ENCODE results near the gene PID1. TPM values are rescaled to one million over a fixed set of nuclear protein-coding genes. Genes with fewer than 3 reads are reported as not detected.

PID1 gene
- total and polyA plus RNA-seq, 4 donors = 13.3 to 52.0 (median 45.7) TPM

- no peak for TF ChIP-seq ZBTB33 (IDR thresholded peaks at IDR 0.05)
- TF ChIP-seq HNF4G (IDR thresholded peaks at IDR 0.05) = no peak
- TF ChIP-seq FOXA1 (IDR thresholded peaks at IDR 0.05) = no peak
- no peak for TF ChIP-seq JUND (IDR thresholded peaks at IDR 0.05)
Observed at GRCh38 chr2:229268626-229269025, 2.5 kb downstream of the PID1 start (continued).

GRCh38 chr2:229267080-229267479 lies 4.0 kb downstream of the PID1 start:
- H3K4me3 ChIP-seq (ENCODE audit: low read depth in 1 of 3, low read length in 3 of 3) = peak overlapping the region; percentile 2 to 41 (median 9)
- TF ChIP-seq CTCF (IDR thresholded peaks at IDR 0.05; ENCODE audit: low read depth, low read length, missing input control) (peak; percentile 11), RXRA (IDR thresholded peaks at IDR 0.05) (no peak), EGR1 (IDR thresholded peaks at IDR 0.05; ENCODE audit: low read depth in 2 of 2) (no peak), RAD21 (IDR thresholded peaks at IDR 0.05) (peak; percentile 27 to 56), HNF4G (IDR thresholded peaks at IDR 0.05) (no peak), GABPA (IDR thresholded peaks at IDR 0.05 in 1 of 2, conservative IDR thresholded peaks at IDR 0.05 in 1 of 2) (no peak)
- 20% methylated on average over 1 of the region's 1 CpG for WGBS
- peaks cover 3 to 6% (median 5%) of the 10 kb centered on the region in 4 donors for H3K36me3 ChIP-seq (ENCODE audit: control insufficient read depth in 4 of 4, insufficient read depth in 3 of 4, low read depth in 1 of 4, low read length in 3 of 4)
- no peak for DNase-seq (ENCODE audit: low spot score)
- H3K9me3 ChIP-seq (ENCODE audit: control insufficient read depth in 4 of 4, low read length in 3 of 4) = no peaks in the 10 kb centered on the region
- peak overlapping the region; percentile 82 to 90 for H3K27ac ChIP-seq (ENCODE audit: low read depth in 1 of 2, low read length in 2 of 2)
- H3K4me1 ChIP-seq (ENCODE audit: control insufficient read depth in 4 of 4, insufficient read depth in 4 of 4, low read length in 3 of 4) = peaks cover 2 to 50% (median 32%) of the 10 kb centered on the region in 4 donors
- peak overlapping the region; percentile 42 to 62 for H3K9ac ChIP-seq (ENCODE audit: low read depth in 1 of 2, low read length in 2 of 2)
- H3K27me3 ChIP-seq (ENCODE audit: control insufficient read depth in 4 of 4, insufficient read depth in 4 of 4, low read length in 3 of 4) = no peaks in the 10 kb centered on the region

GRCh38 chr2:229265727-229266126 lies 5.4 kb downstream of the PID1 start:
- Histone ChIP-seq H3K9me3 (ENCODE audit: control insufficient read depth in 4 of 4, low read length in 3 of 4) (peaks cover 0 to 6% (median 0%) of the 10 kb centered on the region in 4 donors), H3K9ac (ENCODE audit: low read depth in 1 of 2, low read length in 2 of 2) (peak overlapping the region in 1 of 2 donors; percentile 34), H3K36me3 (ENCODE audit: control insufficient read depth in 4 of 4, insufficient read depth in 3 of 4, low read depth in 1 of 4, low read length in 3 of 4) (peaks cover 3 to 19% (median 9%) of the 10 kb centered on the region in 4 donors), H3K4me3 (ENCODE audit: low read depth in 1 of 3, low read length in 3 of 3) (peak overlapping the region in 2 of 3 donors; percentile 12 to 15), H3K27me3 (ENCODE audit: control insufficient read depth in 4 of 4, insufficient read depth in 4 of 4, low read length in 3 of 4) (no peaks in the 10 kb centered on the region), H3K27ac (ENCODE audit: low read depth in 1 of 2, low read length in 2 of 2) (peak overlapping the region; percentile 82 to 90), H3K4me1 (ENCODE audit: control insufficient read depth in 4 of 4, insufficient read depth in 4 of 4, low read length in 3 of 4) (peaks cover 2 to 46% (median 30%) of the 10 kb centered on the region in 4 donors)
- DNase-seq (ENCODE audit: low spot score) = no peak
- WGBS = 35% methylated on average over 4 of the region's 4 CpGs
- TF ChIP-seq HNF4G (IDR thresholded peaks at IDR 0.05) = peak; percentile 37
- TF ChIP-seq ZBTB33 (IDR thresholded peaks at IDR 0.05) = peak; percentile 85
- TF ChIP-seq CTCF (IDR thresholded peaks at IDR 0.05; ENCODE audit: low read depth, low read length, missing input control) = no peak
- peak; percentile 77 for TF ChIP-seq ATF3 (IDR thresholded peaks at IDR 0.05)
- peak; percentile 78 for TF ChIP-seq SP1 (IDR thresholded peaks at IDR 0.05)
- no peak for TF ChIP-seq GABPA (IDR thresholded peaks at IDR 0.05 in 1 of 2, conservative IDR thresholded peaks at IDR 0.05 in 1 of 2)
- peak; percentile 35 for TF ChIP-seq NR2F2 (IDR thresholded peaks at IDR 0.05)
- TF ChIP-seq FOXA1 (IDR thresholded peaks at IDR 0.05) = peak; percentile 90
- TF ChIP-seq REST (IDR thresholded peaks at IDR 0.05) = peak; percentile 84
- TF ChIP-seq RXRA (IDR thresholded peaks at IDR 0.05) = peak; percentile 86 to 92
- peak; percentile 68 for TF ChIP-seq MAX (IDR thresholded peaks at IDR 0.05)
- TF ChIP-seq EGR1 (IDR thresholded peaks at IDR 0.05; ENCODE audit: low read depth in 2 of 2) = peak in 1 of 2 donors; percentile 64
- peak; percentile 80 to 83 for TF ChIP-seq HNF4A (conservative IDR thresholded peaks at IDR 0.05)
- TF ChIP-seq RAD21 (IDR thresholded peaks at IDR 0.05) = peak; percentile 55 to 63
- peak; percentile 74 to 88 for TF ChIP-seq JUND (IDR thresholded peaks at IDR 0.05)
- peak; percentile 83 for TF ChIP-seq TAF1 (conservative IDR thresholded peaks at IDR 0.05)
